Activated CD4-positive, alpha-beta T cell treated with anti-CD3 and anti-CD28 coated beads for 24 hours (primary cell): ENCODE data around the gene AMDHD2.
"Not testable (repeated sequence)": the region's sequence is repeated elsewhere in the genome, so short reads cannot be mapped to it uniquely, and the experiment has no call there.

Experiments
- DNase-seq, 2 donors: peaks; one replicate each; pipeline ENCODE4 v3.0.0-alpha.2; 2020; ENCODE audit warnings: low read depth in 2 of 2

The AMDHD2 gene

GRCh38 chr16:2520097-2520783 lies at the start of gene AMDHD2:
Gene AMDHD2 (plus strand): TSS chr16:2520371. CDS start chr16:2520459, 88 bp downstream.
- DNase-seq = peak; percentile 81 to 83

DNA sequence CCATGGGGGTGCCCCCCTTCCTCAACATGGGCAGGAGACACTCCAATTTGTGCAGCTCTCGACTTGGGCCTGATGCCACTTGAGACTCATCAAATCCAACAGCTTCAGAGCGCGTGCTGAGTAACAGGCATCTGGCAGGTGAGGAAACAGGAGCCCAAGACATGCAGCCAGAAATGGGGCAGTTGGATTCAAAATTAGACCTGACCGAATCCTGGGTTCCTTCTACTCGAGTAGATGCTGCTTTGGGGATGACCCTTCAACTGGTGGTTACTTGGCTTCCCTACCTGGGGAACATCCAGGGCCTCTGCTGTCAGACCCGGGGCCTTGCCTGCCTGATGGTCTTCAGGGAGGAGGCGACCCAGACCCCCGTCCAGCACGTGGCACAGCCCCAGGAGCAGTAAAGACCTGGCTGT lies 49.6 kb upstream of the AMDHD2 start:
- no peak for DNase-seq

DNA sequence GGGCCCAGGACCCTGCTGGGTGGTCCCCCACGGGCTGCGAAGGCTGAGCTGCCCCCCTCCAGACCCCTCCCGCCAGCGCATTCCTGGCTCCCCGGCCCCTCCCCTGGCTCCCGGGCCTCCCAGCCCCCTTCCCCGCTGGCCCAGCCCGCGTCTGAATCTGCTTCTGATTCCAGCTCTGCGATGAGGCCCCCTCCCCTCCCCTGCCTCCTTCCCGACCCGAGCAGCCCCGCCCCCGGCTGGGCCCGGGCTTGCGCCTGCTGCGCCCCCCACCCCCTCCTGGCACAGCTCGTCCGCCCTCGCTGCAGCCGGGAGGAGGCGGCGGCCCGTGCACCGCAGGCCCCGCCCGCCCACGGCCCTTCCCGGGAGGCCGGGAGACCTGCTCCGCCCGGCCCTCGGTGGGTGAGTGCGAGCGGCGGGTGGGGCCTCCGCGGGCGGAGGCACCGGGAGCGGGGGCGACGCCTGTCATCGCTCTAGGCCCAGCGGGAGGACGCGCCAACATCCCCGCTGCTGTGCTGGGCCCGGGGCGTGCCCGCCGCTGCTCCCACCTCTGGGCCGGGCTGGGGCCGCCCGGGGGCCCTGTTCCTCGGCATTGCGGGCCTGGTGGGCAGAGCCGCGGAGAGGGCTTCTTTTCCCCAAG lies 49.0 kb upstream of the AMDHD2 start, which contains the start of gene NTN3:
TSS of gene NTN3 (plus strand) at position 282 of the 637 bp plus-strand sequence. CDS start 405 bp downstream, outside the sequence.
- DNase-seq = no peak

DNA sequence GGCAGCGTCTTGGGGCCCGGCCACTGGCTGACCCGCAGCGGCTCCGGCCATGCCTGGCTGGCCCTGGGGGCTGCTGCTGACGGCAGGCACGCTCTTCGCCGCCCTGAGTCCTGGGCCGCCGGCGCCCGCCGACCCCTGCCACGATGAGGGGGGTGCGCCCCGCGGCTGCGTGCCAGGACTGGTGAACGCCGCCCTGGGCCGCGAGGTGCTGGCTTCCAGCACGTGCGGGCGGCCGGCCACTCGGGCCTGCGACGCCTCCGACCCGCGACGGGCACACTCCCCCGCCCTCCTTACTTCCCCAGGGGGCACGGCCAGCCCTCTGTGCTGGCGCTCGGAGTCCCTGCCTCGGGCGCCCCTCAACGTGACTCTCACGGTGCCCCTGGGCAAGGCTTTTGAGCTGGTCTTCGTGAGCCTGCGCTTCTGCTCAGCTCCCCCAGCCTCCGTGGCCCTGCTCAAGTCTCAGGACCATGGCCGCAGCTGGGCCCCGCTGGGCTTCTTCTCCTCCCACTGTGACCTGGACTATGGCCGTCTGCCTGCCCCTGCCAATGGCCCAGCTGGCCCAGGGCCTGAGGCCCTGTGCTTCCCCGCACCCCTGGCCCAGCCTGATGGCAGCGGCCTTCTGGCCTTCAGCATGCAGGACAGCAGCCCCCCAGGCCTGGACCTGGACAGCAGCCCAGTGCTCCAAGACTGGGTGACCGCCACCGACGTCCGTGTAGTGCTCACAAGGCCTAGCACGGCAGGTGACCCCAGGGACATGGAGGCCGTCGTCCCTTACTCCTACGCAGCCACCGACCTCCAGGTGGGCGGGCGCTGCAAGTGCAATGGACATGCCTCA lies 48.3 kb upstream of the AMDHD2 start:
- DNase-seq = no peak

GRCh38 chr16:2472488-2472864 lies 47.7 kb upstream of the AMDHD2 start:
- no peak for DNase-seq

DNA sequence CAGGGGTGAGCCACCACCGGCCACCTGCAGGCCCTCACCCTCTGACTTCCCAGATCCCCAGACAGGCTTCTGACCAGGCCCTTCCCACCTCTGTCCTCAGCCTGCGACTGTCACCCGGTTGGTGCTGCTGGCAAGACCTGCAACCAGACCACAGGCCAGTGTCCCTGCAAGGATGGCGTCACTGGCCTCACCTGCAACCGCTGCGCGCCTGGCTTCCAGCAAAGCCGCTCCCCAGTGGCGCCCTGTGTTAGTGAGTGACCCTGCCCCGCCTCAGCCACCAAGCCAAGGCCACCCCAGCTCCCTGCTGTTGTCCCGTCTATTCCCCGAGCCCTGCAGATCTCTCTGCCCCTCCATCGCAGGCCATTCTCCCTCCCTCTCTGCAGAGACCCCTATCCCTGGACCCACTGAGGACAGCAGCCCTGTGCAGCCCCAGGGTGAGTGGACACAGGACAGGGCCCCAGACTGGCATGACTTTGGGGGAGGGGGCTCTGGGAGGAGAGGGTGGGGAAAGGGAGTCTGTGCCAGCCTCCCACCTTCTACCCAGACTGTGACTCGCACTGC lies 47.2 kb upstream of the AMDHD2 start:
- DNase-seq = no peak

DNA sequence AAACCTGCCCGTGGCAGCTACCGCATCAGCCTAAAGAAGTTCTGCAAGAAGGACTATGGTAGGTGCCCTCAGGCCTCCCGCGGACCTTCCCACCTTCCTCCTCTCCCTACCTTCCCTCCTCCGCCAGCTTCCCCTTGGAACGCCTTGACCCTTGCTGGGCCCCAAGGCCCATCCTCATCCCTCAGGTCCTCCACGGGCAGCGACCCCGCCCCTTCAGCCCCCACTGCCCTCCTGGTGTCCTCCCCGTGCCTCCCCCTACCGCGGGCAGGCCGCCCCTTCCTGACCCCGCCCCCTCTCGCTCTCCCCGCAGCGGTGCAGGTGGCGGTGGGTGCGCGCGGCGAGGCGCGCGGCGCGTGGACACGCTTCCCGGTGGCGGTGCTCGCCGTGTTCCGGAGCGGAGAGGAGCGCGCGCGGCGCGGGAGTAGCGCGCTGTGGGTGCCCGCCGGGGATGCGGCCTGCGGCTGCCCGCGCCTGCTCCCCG lies 46.7 kb upstream of the AMDHD2 start:
- no peak for DNase-seq

DNA sequence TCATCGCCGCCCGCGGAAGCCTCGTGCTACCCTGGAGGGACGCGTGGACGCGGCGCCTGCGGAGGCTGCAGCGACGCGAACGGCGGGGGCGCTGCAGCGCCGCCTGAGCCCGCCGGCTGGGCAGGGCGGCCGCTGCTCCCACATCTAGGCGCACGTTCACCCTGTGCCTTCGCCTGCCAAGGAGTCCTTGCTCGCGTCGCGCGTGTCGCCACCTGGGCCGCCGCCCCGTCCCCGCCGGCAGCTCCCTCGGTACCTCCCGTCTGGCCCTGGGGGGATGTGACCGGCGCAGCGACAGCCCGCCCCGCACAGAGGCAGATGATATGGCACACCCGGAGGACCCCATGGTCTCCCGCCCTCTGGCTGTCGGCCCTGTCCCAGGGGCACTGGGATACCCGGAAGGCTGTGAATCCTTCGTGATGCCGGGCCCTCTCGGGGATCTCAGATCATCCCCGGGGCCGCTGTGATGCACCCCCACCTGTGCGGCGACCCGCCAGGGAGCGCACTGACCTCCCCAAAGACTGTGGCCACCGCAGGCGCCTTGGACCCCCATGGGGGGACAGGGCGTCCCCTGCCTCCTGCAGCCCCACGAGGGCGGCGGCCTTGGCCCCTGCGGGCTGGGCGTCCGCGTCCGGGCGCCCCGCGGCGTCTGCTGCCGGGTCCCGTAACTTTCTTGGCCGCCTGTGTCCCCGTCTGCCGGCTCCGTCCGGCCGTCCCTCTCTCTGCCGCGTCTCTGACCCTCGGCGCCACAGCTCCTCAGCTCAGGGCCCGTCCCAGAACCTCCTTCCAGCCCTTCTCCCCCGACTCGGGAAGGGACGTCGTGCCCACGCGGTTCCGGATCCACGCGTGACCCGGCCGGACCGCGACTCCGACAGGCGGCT lies 45.9 kb upstream of the AMDHD2 start:
- peak in 1 of 2 donors; percentile 43 for DNase-seq

DNA sequence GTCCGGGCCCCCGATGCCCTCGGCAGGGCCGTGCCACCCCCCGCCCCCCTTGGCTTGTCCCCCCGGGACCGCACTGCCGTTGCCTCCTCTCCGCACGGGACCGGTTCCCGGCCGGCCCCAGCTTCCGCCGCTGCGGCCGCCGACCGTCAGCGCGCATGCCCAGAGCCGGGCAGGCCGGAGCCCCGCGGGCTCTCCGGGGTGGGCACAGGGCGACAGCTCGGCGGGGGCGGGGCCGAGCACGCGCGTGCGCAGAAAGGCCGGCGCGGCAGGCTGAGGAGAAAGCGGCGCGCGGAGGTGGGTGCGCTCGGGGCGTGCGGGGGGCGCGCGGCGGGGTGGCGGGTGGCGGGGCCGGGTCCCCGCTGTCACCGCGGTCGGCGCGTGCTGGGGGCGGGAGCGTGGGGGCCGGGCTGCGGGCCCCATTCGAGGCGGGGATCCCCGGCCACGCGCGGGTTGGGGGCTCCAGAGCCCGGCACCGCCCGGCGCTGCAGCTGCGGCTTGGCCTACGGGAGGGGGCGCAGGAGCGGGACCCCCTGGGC lies 45.2 kb upstream of the AMDHD2 start, which contains the start of gene TBC1D24:
TSS of gene TBC1D24 (plus strand) at position 251 of the 536 bp plus-strand sequence. CDS start 21,022 bp downstream, outside the sequence.
- peak; percentile 72 to 80 for DNase-seq

GRCh38 chr16:2475413-2476344 lies 44.5 kb upstream of the AMDHD2 start:
- no peak for DNase-seq

GRCh38 chr16:2476345-2476720 lies 43.8 kb upstream of the AMDHD2 start:
- DNase-seq = no peak

DNA sequence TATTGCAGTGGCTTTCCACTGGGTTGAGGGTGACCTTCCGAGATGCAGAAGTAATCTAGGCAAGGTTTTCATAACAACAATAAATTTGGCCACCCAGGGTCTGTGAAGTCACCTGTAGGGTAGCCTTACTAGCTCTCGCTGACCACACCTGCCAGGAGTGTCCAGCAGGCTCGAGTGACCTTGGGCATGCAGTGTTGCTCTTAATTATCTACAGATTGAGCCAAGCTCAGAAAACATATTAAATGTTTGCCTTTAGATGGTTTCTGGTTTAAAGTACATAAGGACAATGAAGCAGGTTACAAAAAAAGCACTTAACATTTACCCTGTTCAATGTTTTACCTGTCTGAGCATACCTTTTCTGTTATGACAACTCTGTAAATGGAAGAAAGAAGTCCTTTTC lies 43.4 kb upstream of the AMDHD2 start:
- no peak for DNase-seq

- no peak for DNase-seq
Observed at GRCh38 chr16:2477327-2477726, 42.8 kb upstream of the AMDHD2 start.

DNA sequence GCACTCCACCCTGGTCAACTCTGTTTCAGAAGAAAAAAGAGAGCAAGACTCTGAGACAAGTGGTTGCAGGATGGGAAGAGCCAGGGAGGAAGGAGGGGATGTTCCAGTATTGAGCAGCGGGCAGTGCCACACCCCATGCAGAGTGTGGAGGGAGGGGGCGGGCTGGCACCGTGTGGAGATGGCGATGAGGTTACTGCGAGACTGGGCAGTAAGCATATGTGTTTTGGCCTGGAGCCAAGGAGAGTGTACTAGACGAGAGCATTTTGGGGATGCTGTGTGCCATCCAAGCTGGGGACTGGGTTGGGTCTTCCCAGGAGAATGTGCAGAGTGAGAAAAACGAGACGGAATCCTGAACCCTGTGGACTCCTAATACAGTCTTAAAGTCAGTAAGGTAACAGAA lies 41.9 kb upstream of the AMDHD2 start:
- no peak for DNase-seq

DNA sequence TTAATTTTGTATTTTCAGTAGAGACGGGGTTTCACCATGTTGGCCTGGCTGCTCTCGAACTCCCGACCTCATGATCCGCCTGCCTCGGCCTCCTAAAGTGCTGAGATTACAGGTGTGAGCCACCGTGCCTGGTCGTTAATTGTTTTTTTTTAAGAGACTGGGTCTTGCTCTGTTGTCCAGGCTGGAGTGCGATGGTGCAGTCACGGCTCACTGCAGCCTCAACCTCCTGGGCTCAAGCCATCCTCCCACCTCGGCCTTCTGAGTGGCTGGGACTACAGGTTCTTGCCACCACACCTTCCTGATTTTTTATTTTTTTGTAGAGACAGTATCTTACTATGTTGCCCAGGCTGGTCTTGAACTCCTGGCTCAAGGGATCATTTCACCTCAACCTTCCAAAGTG lies 40.2 kb upstream of the AMDHD2 start:
- DNase-seq = not testable (repeated sequence)

GRCh38 chr16:2480948-2481347 lies 39.2 kb upstream of the AMDHD2 start:
- no peak for DNase-seq

DNA sequence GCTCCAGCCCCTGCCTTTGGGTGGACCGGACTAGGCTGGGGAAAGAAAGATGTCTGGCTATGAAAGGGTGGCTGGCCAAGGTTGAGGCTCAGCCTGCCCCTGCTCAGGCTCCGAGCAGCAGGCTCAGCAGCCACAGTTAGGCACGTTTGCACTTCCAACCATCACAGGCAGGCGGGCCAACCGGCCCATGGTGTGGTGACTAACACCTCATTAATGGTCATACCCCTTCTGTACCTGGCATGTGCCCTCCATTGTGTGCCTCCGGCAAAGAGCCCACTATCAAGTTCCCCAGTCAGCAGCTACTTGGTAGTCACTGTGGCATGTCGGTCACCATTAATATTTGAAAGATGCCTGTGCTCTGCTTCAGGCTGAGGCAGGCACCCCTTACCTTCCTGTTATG lies 38.5 kb upstream of the AMDHD2 start:
- DNase-seq = no peak

- no peak for DNase-seq
Observed at GRCh38 chr16:2482249-2482648, 37.9 kb upstream of the AMDHD2 start.

DNA sequence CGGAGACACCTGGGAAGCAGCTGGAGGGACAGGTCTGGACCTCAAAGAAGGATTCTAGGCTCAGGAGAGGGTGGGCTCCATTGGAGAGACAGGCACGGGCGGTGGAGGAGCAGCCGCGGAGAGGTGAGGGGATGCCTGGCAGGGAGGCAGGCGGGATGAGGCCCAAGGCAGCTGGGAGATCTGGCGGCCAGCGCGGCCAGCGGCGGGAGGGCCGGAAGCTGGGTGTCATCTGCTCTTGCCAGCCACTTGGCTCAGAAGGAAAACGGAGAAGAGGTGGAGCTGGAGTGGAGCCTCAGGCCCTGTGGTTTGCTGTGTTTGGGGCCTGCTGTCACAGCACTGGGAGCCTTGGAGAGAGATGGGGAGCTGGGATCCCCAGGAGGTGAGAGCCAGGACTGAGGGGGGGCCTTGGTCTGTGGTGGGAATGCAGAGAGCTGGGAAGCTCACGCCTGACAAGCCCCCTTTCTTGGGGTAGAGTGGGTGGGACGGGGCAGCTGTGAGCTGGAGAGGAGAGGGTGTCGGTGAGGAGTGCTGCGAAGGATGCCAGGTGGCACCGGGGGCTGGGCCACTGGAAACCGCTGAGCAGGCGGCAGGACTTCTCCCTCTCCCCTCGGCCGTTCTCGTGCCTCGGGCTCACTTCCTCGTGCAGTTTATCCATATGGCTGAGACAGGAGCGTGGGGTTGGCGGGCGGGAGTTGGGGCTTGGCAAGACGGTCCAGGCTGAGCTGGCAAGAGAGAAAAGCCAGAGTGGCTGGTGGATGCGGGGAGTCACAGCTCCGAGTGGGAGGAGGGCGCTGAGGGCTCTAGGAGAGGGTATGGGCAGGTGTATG lies 37.2 kb upstream of the AMDHD2 start:
- no peak for DNase-seq
